SK-N-SH treated with all-trans-retinoic acid at 6 μM for 48 hours (cell line): ENCODE data around the gene FYTTD1.
A peak's percentile ranks its signal among the peaks of the same experiment; 100 is the strongest.

Source experiments
- ATAC-seq: fragments of 200-7000 bp; cut with Tn5 transposase; 3 replicates; pipeline ENCODE4 v1.9.1; 2020; ENCODE audit warnings: mild to moderate bottlenecking, moderate library complexity
- ARNTL ChIP-seq: fragments of 450-650 bp; formaldehyde crosslinking; IDR thresholded peaks from 2 replicates; pipeline ENCODE4 v1.5.0; 2020; ENCODE audit warnings: low read depth, mild to moderate bottlenecking, moderate library complexity, borderline replicate concordance
- BACH2 ChIP-seq: fragments of 250-450 bp; sonication (Bioruptor Pico); IDR thresholded peaks from 2 replicates; pipeline ENCODE4 v1.9.0; 2021; ENCODE audit warnings: mild to moderate bottlenecking, borderline replicate concordance
- CSDC2 ChIP-seq: fragments of 250-450 bp; sonication (Bioruptor Pico); IDR thresholded peaks from 2 replicates; pipeline ENCODE4 v1.5.0; 2020; ENCODE audit warnings: mild to moderate bottlenecking, moderate library complexity
- ESRRG ChIP-seq: fragments of 250-450 bp; sonication (Bioruptor Pico); IDR thresholded peaks from 2 replicates; pipeline ENCODE4 v1.6.1; 2021; ENCODE audit warnings: mild to moderate bottlenecking
- GLIS3 ChIP-seq: fragments of 250-450 bp; sonication (Bioruptor Pico); IDR thresholded peaks from 2 replicates; pipeline ENCODE4 v1.5.0; 2020; ENCODE audit warnings: mild to moderate bottlenecking, moderate library complexity
- ISL1 ChIP-seq: fragments of 250-450 bp; sonication (Bioruptor Pico); IDR thresholded peaks from 2 replicates; pipeline ENCODE4 v2.1.2; 2022; ENCODE audit warnings: mild to moderate bottlenecking, moderate library complexity
- OSR1 ChIP-seq: fragments of 250-450 bp; sonication (Bioruptor Pico); IDR thresholded peaks from 2 replicates; pipeline ENCODE4 v1.8.0; 2022; ENCODE audit warnings: moderate library complexity, mild to moderate bottlenecking, inconsistent platforms
- PATZ1 ChIP-seq: fragments of 250-450 bp; sonication (Bioruptor Pico); IDR thresholded peaks from 2 replicates; pipeline ENCODE4 v1.8.0; 2020; ENCODE audit warnings: mild to moderate bottlenecking, moderate library complexity, borderline replicate concordance
- POU6F1 ChIP-seq: fragments of 250-450 bp; sonication (Bioruptor Pico); IDR thresholded peaks from 2 replicates; pipeline ENCODE4 v1.8.0; 2021; ENCODE audit warnings: low read depth, mild to moderate bottlenecking, moderate library complexity, borderline replicate concordance
- PPARA ChIP-seq: fragments of 250-450 bp; sonication (Bioruptor Pico); IDR thresholded peaks from 2 replicates; pipeline ENCODE4 v1.5.0; 2020; ENCODE audit warnings: mild to moderate bottlenecking, borderline replicate concordance
- TCF4 ChIP-seq: fragments of 250-450 bp; sonication (Bioruptor Pico); IDR thresholded peaks from 2 replicates; pipeline ENCODE4 v1.8.0; 2021; ENCODE audit warnings: mild to moderate bottlenecking, moderate library complexity, borderline replicate concordance
- TOX ChIP-seq: fragments of 250-450 bp; sonication (Bioruptor Pico); IDR thresholded peaks from 2 replicates; pipeline ENCODE4 v1.8.0; 2021; ENCODE audit warnings: mild to moderate bottlenecking, moderate library complexity, borderline replicate concordance
- TSHZ2 ChIP-seq: fragments of 250-450 bp; sonication (Bioruptor Pico); IDR thresholded peaks from 2 replicates; pipeline ENCODE4 v1.5.0; 2020; ENCODE audit warnings: mild to moderate bottlenecking, moderate library complexity
- ZC3H10 ChIP-seq: fragments of 250-450 bp; sonication (Bioruptor Pico); IDR thresholded peaks from 2 replicates; pipeline ENCODE4 v1.5.1; 2021; ENCODE audit warnings: mild to moderate bottlenecking, moderate library complexity
- ZFP3 ChIP-seq: fragments of 250-450 bp; sonication (Bioruptor Pico); IDR thresholded peaks from 2 replicates; pipeline ENCODE4 v1.5.0; 2020; ENCODE audit warnings: mild to moderate bottlenecking, moderate library complexity
- ZFP30 ChIP-seq: fragments of 450-650 bp; formaldehyde crosslinking; IDR thresholded peaks from 2 replicates; pipeline ENCODE4 v1.5.0; 2022; ENCODE audit warnings: mild to moderate bottlenecking, moderate library complexity
- ZNF565 ChIP-seq: fragments of 450-650 bp; formaldehyde crosslinking; conservative IDR thresholded peaks from 2 replicates; pipeline ENCODE4 v1.5.0; 2020; ENCODE audit warnings: low read depth, mild to moderate bottlenecking, moderate library complexity
- ZNF70 ChIP-seq: fragments of 450-650 bp; formaldehyde crosslinking; IDR thresholded peaks from 2 replicates; pipeline ENCODE4 v1.5.0; 2020; ENCODE audit warnings: mild to moderate bottlenecking, moderate library complexity
- ZNF8 ChIP-seq: fragments of 450-650 bp; formaldehyde crosslinking; IDR thresholded peaks from 2 replicates; pipeline ENCODE4 v1.5.0; 2020; ENCODE audit warnings: mild to moderate bottlenecking, moderate library complexity
- TF ChIP-seq, protein P1 (sequence below): fragments of 250-450 bp; sonication (Bioruptor Pico); IDR thresholded peaks from 2 replicates; pipeline ENCODE4 v1.5.1; 2021; ENCODE audit warnings: mild to moderate bottlenecking, moderate library complexity

The FYTTD1 gene

GRCh38 chr3:197789309-197789708, 39.6 kb downstream of the FYTTD1 start (continued):
- TF ChIP-seq GLIS3 (CRISPR knock-in tag), result no peak
- no peak for TF ChIP-seq OSR1 (CRISPR knock-in tag)
- TF ChIP-seq, protein P1, sequence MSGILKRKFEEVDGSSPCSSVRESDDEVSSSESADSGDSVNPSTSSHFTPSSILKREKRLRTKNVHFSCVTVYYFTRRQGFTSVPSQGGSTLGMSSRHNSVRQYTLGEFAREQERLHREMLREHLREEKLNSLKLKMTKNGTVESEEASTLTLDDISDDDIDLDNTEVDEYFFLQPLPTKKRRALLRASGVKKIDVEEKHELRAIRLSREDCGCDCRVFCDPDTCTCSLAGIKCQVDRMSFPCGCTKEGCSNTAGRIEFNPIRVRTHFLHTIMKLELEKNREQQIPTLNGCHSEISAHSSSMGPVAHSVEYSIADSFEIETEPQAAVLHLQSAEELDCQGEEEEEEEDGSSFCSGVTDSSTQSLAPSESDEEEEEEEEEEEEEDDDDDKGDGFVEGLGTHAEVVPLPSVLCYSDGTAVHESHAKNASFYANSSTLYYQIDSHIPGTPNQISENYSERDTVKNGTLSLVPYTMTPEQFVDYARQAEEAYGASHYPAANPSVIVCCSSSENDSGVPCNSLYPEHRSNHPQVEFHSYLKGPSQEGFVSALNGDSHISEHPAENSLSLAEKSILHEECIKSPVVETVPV (CRISPR knock-in tag), result no peak
- TF ChIP-seq BACH2 (CRISPR knock-in tag), result no peak
- TF ChIP-seq ZNF8 (CRISPR knock-in tag), result no peak
- no peak for TF ChIP-seq PATZ1
- no peak for TF ChIP-seq ARNTL (CRISPR knock-in tag)
- TF ChIP-seq PPARA, result no peak
- TF ChIP-seq ZNF70, result no peak
- TF ChIP-seq ZNF565 (CRISPR knock-in tag), result no peak
- no peak for TF ChIP-seq TOX

GRCh38 chr3:197790033-197790432, 40.4 kb downstream of the FYTTD1 start:
- TF ChIP-seq TCF4 (no peak), ZFP3 (no peak), GLIS3 (CRISPR knock-in tag) (no peak), POU6F1 (CRISPR knock-in tag) (no peak), ARNTL (CRISPR knock-in tag) (no peak), TSHZ2 (CRISPR knock-in tag) (no peak), PATZ1 (no peak), ESRRG (no peak), ZFP30 (CRISPR knock-in tag) (no peak), OSR1 (CRISPR knock-in tag) (no peak), ZNF8 (CRISPR knock-in tag) (no peak), ISL1 (no peak)
- TF ChIP-seq, protein P1 (CRISPR knock-in tag), result no peak
- TF ChIP-seq, all 23 proteins: peak for 0
- no peak for ATAC-seq

- ATAC-seq, result peak; percentile 91
- TF ChIP-seq ZC3H10 (CRISPR knock-in tag) (no peak), GLIS3 (CRISPR knock-in tag) (peak; percentile 87; the same call in 1 of the 2 replicates), PATZ1 (peak; percentile 70; the same call in 1 of the 2 replicates), CSDC2 (no peak), POU6F1 (CRISPR knock-in tag) (no peak), ZNF565 (CRISPR knock-in tag) (no peak)
These were observed 41.6 kb downstream of the FYTTD1 start, which contains the start of gene LRCH3 for GRCh38 chr3:197791113-197791891. Gene LRCH3, plus strand, starts transcription at chr3:197791254. Its CDS starts 25 bp downstream, at chr3:197791279.
